ENCODE results near the gene CCNA2. TPM values are rescaled to one million over a fixed set of nuclear protein-coding genes. Genes with fewer than 3 reads are reported as not detected.

CCNA2 gene
- total and polyA plus RNA-seq, 4 donors, result 0.33 to 81.4 (median 2.4) TPM

DNA sequence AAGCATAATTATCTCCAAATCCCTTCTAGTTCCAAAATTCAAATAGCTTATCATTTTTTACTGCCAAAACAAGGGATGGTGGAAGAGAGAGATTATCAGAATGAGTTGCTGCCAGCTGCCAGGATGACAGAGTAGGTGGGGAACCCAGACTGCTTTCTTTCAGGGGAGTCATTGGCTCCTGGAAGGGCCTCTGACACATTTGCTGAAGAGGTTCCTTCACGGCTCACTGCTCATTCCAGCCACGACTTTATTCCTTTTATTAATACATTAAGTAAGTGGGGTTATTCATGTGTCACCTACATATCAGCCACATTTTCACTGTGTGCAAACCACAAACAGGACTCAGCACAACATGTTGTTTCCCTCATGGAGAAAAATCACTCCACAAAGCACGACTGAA is 46.1 kb downstream of the CCNA2 start:
- no peaks in the 10 kb centered on the region for H3K9me3 ChIP-seq (ENCODE audit: control insufficient read depth in 4 of 4, low read length in 3 of 4)
- no peak for TF ChIP-seq RXRA (IDR thresholded peaks at IDR 0.05)
- TF ChIP-seq GABPA (IDR thresholded peaks at IDR 0.05 in 1 of 2, conservative IDR thresholded peaks at IDR 0.05 in 1 of 2), result no peak
- WGBS, result 45% methylated on average over 3 of the region's 3 CpGs
- no peaks in the 10 kb centered on the region for H3K36me3 ChIP-seq (ENCODE audit: control insufficient read depth in 4 of 4, insufficient read depth in 3 of 4, low read depth in 1 of 4, low read length in 3 of 4)
- H3K27me3 ChIP-seq (ENCODE audit: control insufficient read depth in 4 of 4, insufficient read depth in 4 of 4, low read length in 3 of 4), result no peaks in the 10 kb centered on the region
- H3K4me3 ChIP-seq (ENCODE audit: low read depth in 1 of 3, low read length in 3 of 3), result no peak overlapping the region
- H3K4me1 ChIP-seq (ENCODE audit: control insufficient read depth in 4 of 4, insufficient read depth in 4 of 4, low read length in 3 of 4), result no peaks in the 10 kb centered on the region
- no peak overlapping the region for H3K27ac ChIP-seq (ENCODE audit: low read depth in 1 of 2, low read length in 2 of 2)
- H3K9ac ChIP-seq (ENCODE audit: low read depth in 1 of 2, low read length in 2 of 2), result no peak overlapping the region
- DNase-seq (ENCODE audit: low spot score), result no peak

DNA sequence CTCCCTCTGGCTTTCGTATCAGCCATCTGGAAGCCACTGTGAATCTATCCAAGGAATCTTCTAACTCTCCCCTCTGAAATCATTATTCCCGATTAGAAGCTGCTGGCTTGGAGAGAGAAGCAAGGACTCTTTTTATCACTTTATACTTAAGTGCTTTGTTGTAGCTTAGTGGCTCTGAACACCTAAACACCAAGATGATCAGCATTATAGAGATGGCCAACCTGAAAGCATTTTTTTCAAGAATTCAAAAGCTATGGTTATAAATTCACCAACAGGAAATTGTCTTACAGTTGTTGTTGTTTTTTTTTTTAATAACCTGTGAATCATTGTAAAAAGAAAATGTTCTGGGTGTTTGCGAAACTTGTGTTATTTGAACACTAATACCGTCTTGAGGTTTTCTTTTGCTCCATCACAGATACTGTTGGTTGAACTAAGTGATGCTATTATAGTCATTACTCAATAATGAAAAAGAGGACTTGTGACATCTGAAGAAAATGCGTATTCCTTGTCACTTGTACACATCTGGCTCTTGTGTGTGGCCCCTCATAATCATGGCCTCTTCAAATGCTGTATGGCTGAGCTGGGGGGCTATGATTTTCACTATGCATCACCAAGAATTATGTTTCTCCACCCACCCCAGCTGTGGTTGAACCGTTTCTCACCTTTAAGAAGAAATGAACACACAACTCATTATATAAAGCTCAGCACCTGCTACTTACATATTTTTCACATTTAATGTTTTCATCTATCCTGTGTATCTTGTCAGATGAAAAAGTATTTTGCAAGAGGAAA is 46.9 kb downstream of the CCNA2 start:
- H3K36me3 ChIP-seq (ENCODE audit: control insufficient read depth in 4 of 4, insufficient read depth in 3 of 4, low read depth in 1 of 4, low read length in 3 of 4), result no peaks in the 10 kb centered on the region
- no peak overlapping the region for H3K4me3 ChIP-seq (ENCODE audit: low read depth in 1 of 3, low read length in 3 of 3)
- H3K27me3 ChIP-seq (ENCODE audit: control insufficient read depth in 4 of 4, insufficient read depth in 4 of 4, low read length in 3 of 4), result no peaks in the 10 kb centered on the region
- no peaks in the 10 kb centered on the region for H3K9me3 ChIP-seq (ENCODE audit: control insufficient read depth in 4 of 4, low read length in 3 of 4)
- no peak overlapping the region for H3K27ac ChIP-seq (ENCODE audit: low read depth in 1 of 2, low read length in 2 of 2)
- TF ChIP-seq GABPA (IDR thresholded peaks at IDR 0.05 in 1 of 2, conservative IDR thresholded peaks at IDR 0.05 in 1 of 2) (no peak), YY1 (IDR thresholded peaks at IDR 0.05) (no peak), ATF3 (IDR thresholded peaks at IDR 0.05) (no peak), EGR1 (IDR thresholded peaks at IDR 0.05; ENCODE audit: low read depth in 2 of 2) (no peak), FOXA1 (IDR thresholded peaks at IDR 0.05) (no peak), FOXA2 (IDR thresholded peaks at IDR 0.05) (no peak), NR2F2 (IDR thresholded peaks at IDR 0.05) (no peak), ZBTB33 (IDR thresholded peaks at IDR 0.05) (no peak), CTCF (IDR thresholded peaks at IDR 0.05; ENCODE audit: low read depth, low read length, missing input control) (no peak), HNF4A (conservative IDR thresholded peaks at IDR 0.05) (no peak), HNF4G (IDR thresholded peaks at IDR 0.05) (no peak), MAX (IDR thresholded peaks at IDR 0.05) (no peak)
- no peaks in the 10 kb centered on the region for H3K4me1 ChIP-seq (ENCODE audit: control insufficient read depth in 4 of 4, insufficient read depth in 4 of 4, low read length in 3 of 4)
- H3K9ac ChIP-seq (ENCODE audit: low read depth in 1 of 2, low read length in 2 of 2), result no peak overlapping the region
- 75% methylated on average over 6 of the region's 6 CpGs for WGBS
- no peak for DNase-seq (ENCODE audit: low spot score)

- peaks cover 0 to 5% (median 2%) of the 10 kb centered on the region in 4 donors for H3K27me3 ChIP-seq (ENCODE audit: control insufficient read depth in 4 of 4, insufficient read depth in 4 of 4, low read length in 3 of 4)
- H3K4me3 ChIP-seq (ENCODE audit: low read depth in 1 of 3, low read length in 3 of 3), result no peak overlapping the region
- H3K4me1 ChIP-seq (ENCODE audit: control insufficient read depth in 4 of 4, insufficient read depth in 4 of 4, low read length in 3 of 4), result no peaks in the 10 kb centered on the region
- WGBS, result 84% methylated on average over 1 of the region's 1 CpG
- no peak overlapping the region for H3K9ac ChIP-seq (ENCODE audit: low read depth in 1 of 2, low read length in 2 of 2)
- no peaks in the 10 kb centered on the region for H3K9me3 ChIP-seq (ENCODE audit: control insufficient read depth in 4 of 4, low read length in 3 of 4)
- H3K36me3 ChIP-seq (ENCODE audit: control insufficient read depth in 4 of 4, insufficient read depth in 3 of 4, low read depth in 1 of 4, low read length in 3 of 4), result no peaks in the 10 kb centered on the region
- DNase-seq (ENCODE audit: low spot score), result no peak
- H3K27ac ChIP-seq (ENCODE audit: low read depth in 1 of 2, low read length in 2 of 2), result no peak overlapping the region
- TF ChIP-seq CTCF (IDR thresholded peaks at IDR 0.05; ENCODE audit: low read depth, low read length, missing input control) (no peak), ZBTB33 (IDR thresholded peaks at IDR 0.05) (no peak), YY1 (IDR thresholded peaks at IDR 0.05) (no peak), GABPA (IDR thresholded peaks at IDR 0.05 in 1 of 2, conservative IDR thresholded peaks at IDR 0.05 in 1 of 2) (no peak)
Observed at GRCh38 chr4:121773883-121774282, 49.8 kb downstream of the CCNA2 start.
